Measurements from ENCODE around the gene MOV10. TPM values are rescaled to one million over a fixed set of nuclear protein-coding genes. Genes with fewer than 3 reads are reported as not detected.

The MOV10 gene
- total RNA-seq, 3 donors from 2014 or later (not counting 1 experiment from before 2014, with no cell fraction given), result 87.9 to 124 (median 119) TPM

GRCh38 chr1:112634367-112634766 is 40.1 kb upstream of the MOV10 start:
- peaks cover 14% of the 10 kb centered on the region for H3K36me3 ChIP-seq (ENCODE audit: control insufficient read depth, insufficient read depth, low read length)
- peak overlapping the region; percentile 43 for H3K4me3 Mint-ChIP-seq
- H3K36me3 Mint-ChIP-seq, result no peaks in the 10 kb centered on the region
- peaks cover 19% of the 10 kb centered on the region for H3K4me1 ChIP-seq (ENCODE audit: control insufficient read depth, insufficient read depth, low read length)
- intact Hi-C loops (cut with micrococcal nuclease), result no loop called here
- H3K9me3 Mint-ChIP-seq, result no peaks in the 10 kb centered on the region
- no peak for DNase-seq
- H3K27me3 Mint-ChIP-seq (ENCODE audit: low read depth in 2 of 2), result no peaks in the 10 kb centered on the region
- H3K9me3 ChIP-seq (ENCODE audit: control insufficient read depth, insufficient read depth, low read length), result no peaks in the 10 kb centered on the region
- no peak for TF ChIP-seq CTCF (IDR thresholded peaks at IDR 0.05)
- ATAC-seq, result no peak
- peaks cover 74 to 76% of the 10 kb centered on the region in 2 donors for H3K4me1 Mint-ChIP-seq
- no peak overlapping the region for H3K27ac ChIP-seq (ENCODE audit: low read length)
- no peaks in the 10 kb centered on the region for H3K27me3 ChIP-seq (ENCODE audit: control insufficient read depth, insufficient read depth, low read length)
- H3K4me3 ChIP-seq (ENCODE audit: low read length), result no peak overlapping the region
- H3K27ac Mint-ChIP-seq, result peak overlapping the region; percentile 79 to 92

- no peak overlapping the region for H3K4me3 ChIP-seq (ENCODE audit: low read length)
- no peak for TF ChIP-seq CTCF (IDR thresholded peaks at IDR 0.05)
- intact Hi-C loops (cut with micrococcal nuclease), result no loop called here
- Mint-ChIP-seq H3K4me3 (peak overlapping the region; percentile 56), H3K9me3 (no peaks in the 10 kb centered on the region), H3K36me3 (no peaks in the 10 kb centered on the region), H3K27me3 (ENCODE audit: low read depth in 2 of 2) (no peaks in the 10 kb centered on the region), H3K4me1 (peaks cover 62 to 64% of the 10 kb centered on the region in 2 donors), H3K27ac (peak overlapping the region; percentile 63 to 92)
- WGBS (ENCODE audit: insufficient coverage), result 50% methylated on average over 1 of the region's 2 CpGs
- H3K27me3 ChIP-seq (ENCODE audit: control insufficient read depth, insufficient read depth, low read length), result no peaks in the 10 kb centered on the region
- H3K36me3 ChIP-seq (ENCODE audit: control insufficient read depth, insufficient read depth, low read length), result peaks cover 2% of the 10 kb centered on the region
- H3K9me3 ChIP-seq (ENCODE audit: control insufficient read depth, insufficient read depth, low read length), result no peaks in the 10 kb centered on the region
- no peak for ATAC-seq
- H3K4me1 ChIP-seq (ENCODE audit: control insufficient read depth, insufficient read depth, low read length), result peaks cover 14% of the 10 kb centered on the region
- no peak for DNase-seq
- no peak overlapping the region for H3K27ac ChIP-seq (ENCODE audit: low read length)
Observed at GRCh38 chr1:112636056-112636455, 38.4 kb upstream of the MOV10 start.

GRCh38 chr1:112636597-112637253 is 37.7 kb upstream of the MOV10 start:
- Mint-ChIP-seq H3K27ac (peak overlapping the region; percentile 63 to 92), H3K27me3 (ENCODE audit: low read depth in 2 of 2) (no peaks in the 10 kb centered on the region), H3K9me3 (no peaks in the 10 kb centered on the region), H3K4me3 (peak overlapping the region; percentile 70), H3K4me1 (peaks cover 57% of the 10 kb centered on the region in 2 donors), H3K36me3 (no peaks in the 10 kb centered on the region)
- Histone ChIP-seq H3K27ac (ENCODE audit: low read length) (peak overlapping the region; percentile 15), H3K9me3 (ENCODE audit: control insufficient read depth, insufficient read depth, low read length) (no peaks in the 10 kb centered on the region), H3K27me3 (ENCODE audit: control insufficient read depth, insufficient read depth, low read length) (no peaks in the 10 kb centered on the region), H3K36me3 (ENCODE audit: control insufficient read depth, insufficient read depth, low read length) (no peaks in the 10 kb centered on the region), H3K4me3 (ENCODE audit: low read length) (no peak overlapping the region), H3K4me1 (ENCODE audit: control insufficient read depth, insufficient read depth, low read length) (peaks cover 14% of the 10 kb centered on the region)
- ATAC-seq, result peak; percentile 34 to 56 (median 40)
- no peak for DNase-seq
- intact Hi-C loops (cut with micrococcal nuclease), result no loop called here
- no peak for TF ChIP-seq CTCF (IDR thresholded peaks at IDR 0.05)

All from natural killer cell (primary cell).